ENCODE measurements around the gene FAM151A.

GRCh38 chr1:54665852-54666251 lies 42.5 kb upstream of the FAM151A start:
- TF ChIP-seq CTCF (IDR thresholded peaks at IDR 0.05): no peak
- no peak for TF ChIP-seq POLR2A (IDR thresholded peaks at IDR 0.05)

Data from adrenal gland (tissue), 5 donors.